K562 (cell line): ENCODE measurements around the gene PARD6B. TPM values are rescaled to one million over a fixed set of nuclear protein-coding genes. Genes with fewer than 3 reads are reported as not detected.

Experiments
- ATAC-seq: fragments of 200-7000 bp; cut with Tn5 transposase; 3 replicates; pipeline ENCODE4 v1.9.1; 2020; ENCODE audit warnings: moderate library complexity
- BruUV-seq: library from RNA; stranded (reverse); fragments of 400-500 nt; replicated peaks from 2 replicates; lab custom pipeline; 2021; lab: Mats Ljungman, UMichigan
- CTCF ChIA-PET: fragments of 300-600 bp; formaldehyde crosslinking; extraction: SDS; loops from one replicate; lab custom pipeline; 2021; ENCODE audit warnings: low intra/inter-chr PET ratio; lab: Yijun Ruan, JAX
- POLR2A ChIA-PET: fragments of 300-600, 350-650 bp; sonication (Branson Sonifier 250); formaldehyde crosslinking; extraction: SDS; loops from one replicate; lab custom pipeline; 2021; ENCODE audit warnings: antibody characterized with exemption, inconsistent platforms; lab: Yijun Ruan, JAX
- DNase-seq, 4 experiments: peaks; one replicate each; pipeline versions ENCODE4 v3.0.0 to v3.0.0-alpha.2; 2011 to 2018; ENCODE audit warnings: low spot score in 3 of 4, mixed read lengths in 3 of 4; ENCODE audit errors: extremely low read depth in 1 of 4
- FAIRE-seq: peaks from 2 replicates; lab custom pipeline; 2011; peaks lifted over from hg19 to GRCh38; lab: Jason Lieb, UNC
- H2AFZ ChIP-seq: 2 replicates; pipeline ENCODE4 v1.6.0; 2011; ENCODE audit warnings: low read depth, low read length, control low read depth, inconsistent platforms
- H3K27ac ChIP-seq: fragments of 200-600 bp; 3 replicates; pipeline ENCODE4 v1.8.0; 2011; ENCODE audit warnings: low read depth, mild to moderate bottlenecking, control low read depth, inconsistent platforms, low read length, moderate library complexity, mixed read lengths; ENCODE audit errors: extremely low read depth
- H3K27me3 ChIP-seq, 2 experiments: fragments of 300-600 bp in 1 of 2; 2 replicates in 1 of 2; 3 replicates in 1 of 2; pipeline versions ENCODE4 v1.6.0 to v1.8.0; 2011; ENCODE audit warnings: inconsistent platforms in 2 of 2, low read length in 2 of 2, mild to moderate bottlenecking in 1 of 2, mixed read lengths in 1 of 2, moderate library complexity in 1 of 2; ENCODE audit not compliant: control insufficient read depth in 2 of 2, insufficient read depth in 2 of 2
- H3K36me3 ChIP-seq: fragments of 300-600 bp; 3 replicates; pipeline ENCODE4 v1.8.0; 2011; ENCODE audit warnings: mild to moderate bottlenecking, low read length, inconsistent platforms; ENCODE audit not compliant: control insufficient read depth, insufficient read depth
- H3K4me1 ChIP-seq, 2 experiments: fragments of 200-600 bp in 1 of 2; replicated peaks in 1 of 2; 2 replicates in 1 of 2; 3 replicates in 1 of 2; pipeline versions ENCODE4 v1.5.1 to v1.8.0; 2011; ENCODE audit warnings: inconsistent platforms in 2 of 2, low read length in 2 of 2, mild to moderate bottlenecking in 1 of 2, mixed read lengths in 1 of 2, moderate library complexity in 1 of 2; ENCODE audit not compliant: control insufficient read depth in 2 of 2, insufficient read depth in 2 of 2
- H3K4me2 ChIP-seq: 2 replicates; pipeline ENCODE4 v1.6.1; 2011; ENCODE audit warnings: low read length, control low read depth, inconsistent platforms, mixed read lengths; ENCODE audit not compliant: insufficient read depth
- H3K4me3 ChIP-seq: fragments of 200-600 bp; sonication (generic), shearing (Covaris generic); 2 replicates; pipeline ENCODE4 v1.5.1; 2016; ENCODE audit warnings: control low read depth, inconsistent platforms
- H3K79me2 ChIP-seq: fragments of 200-600 bp; 3 replicates; pipeline ENCODE4 v1.8.0; 2011; ENCODE audit warnings: low read length, inconsistent platforms; ENCODE audit not compliant: control insufficient read depth, insufficient read depth
- H3K9ac ChIP-seq, 2 experiments: 2 replicates each; pipeline versions ENCODE4 v1.6.0 to v1.6.1; 2011; ENCODE audit warnings: low read depth in 2 of 2, low read length in 2 of 2, control low read depth in 1 of 2, inconsistent platforms in 1 of 2, mild to moderate bottlenecking in 1 of 2, mixed read lengths in 1 of 2; ENCODE audit not compliant: insufficient read depth in 1 of 2
- H3K9me1 ChIP-seq: one replicate; pipeline ENCODE4 v1.6.0; 2011; ENCODE audit warnings: inconsistent platforms, mild to moderate bottlenecking, low read length, moderate library complexity; ENCODE audit not compliant: control insufficient read depth, insufficient read depth
- H3K9me3 ChIP-seq: replicated peaks from 2 replicates; pipeline ENCODE4 v1.5.1; 2011; ENCODE audit warnings: low read depth, low read length, inconsistent platforms; ENCODE audit not compliant: control insufficient read depth, insufficient read depth
- H4K20me1 ChIP-seq: replicated peaks from 2 replicates; pipeline ENCODE4 v1.6.1; 2011; ENCODE audit warnings: low read length, inconsistent platforms, mixed read lengths; ENCODE audit not compliant: control insufficient read depth, insufficient read depth
- C11orf30 ChIP-seq: fragments of 450-650 bp; IDR thresholded peaks from 2 replicates; pipeline ENCODE4 v1.6.1; 2016; ENCODE audit warnings: low read depth, mild to moderate bottlenecking
- CREBBP ChIP-seq: IDR thresholded peaks from one replicate; pipeline ENCODE4 v1.6.1; 2012; ENCODE audit warnings: low read depth, mild to moderate bottlenecking, control low read depth, inconsistent platforms, low read length
- FOXJ2 ChIP-seq: fragments of 200-800 bp; sonication (Bioruptor generic); IDR thresholded peaks from 2 replicates; pipeline ENCODE4 v1.6.1; 2016; ENCODE audit warnings: missing genetic modification characterization, missing compliant biosample characterization
- MGA ChIP-seq: fragments of 450-650 bp; IDR thresholded peaks from 2 replicates; pipeline ENCODE4 v1.6.1; 2016; ENCODE audit warnings: mild to moderate bottlenecking, moderate library complexity
- MTA1 ChIP-seq: fragments of 450-650 bp; IDR thresholded peaks from 2 replicates; pipeline ENCODE4 v1.6.1; 2017; ENCODE audit warnings: borderline replicate concordance
- NCOA4 ChIP-seq: fragments of 450-650 bp; IDR thresholded peaks from 2 replicates; pipeline ENCODE4 v1.6.1; 2018; ENCODE audit warnings: mild to moderate bottlenecking; ENCODE audit not compliant: partially characterized antibody
- NFYB ChIP-seq: IDR thresholded peaks from 2 replicates; pipeline ENCODE4 v1.6.1; 2011; ENCODE audit warnings: mild to moderate bottlenecking, moderate library complexity; ENCODE audit not compliant: insufficient read length; ENCODE audit errors: extremely low read depth
- WGBS: fragments of 100-300 bp; shearing (Covaris generic); methylation state at CpG from one replicate; pipeline ENCODE4 v1.1.6; 2016; ENCODE audit warnings: low coverage, mixed read lengths; ENCODE audit not compliant: insufficient coverage; ENCODE audit errors: missing lambda C conversion rate; 5-methylcytosine and 5-hydroxymethylcytosine counted together
- in situ Hi-C: fragments of 300-500 bp; cut with MboI; formaldehyde crosslinking; loops from 4 replicates; pipeline ENCODE4 v1.15.0; 2018; ENCODE audit warnings: inconsistent platforms, mixed read lengths
- intact Hi-C: fragments of 100-400 bp; cut with micrococcal nuclease; formaldehyde crosslinking; loops from 2 replicates; pipeline ENCODE4 v1.14.2; 2022
- polyA plus RNA-seq, 8 experiments: library from polyadenylated mRNA; depleted of rRNA in 4 of 8; stranded (reverse) in 5 of 8; unstranded in 3 of 8; fragments of >200 nt; fragmentation: Nextera tagmentation in 2 of 8; fragmentation: Illumina TruSeq in 1 of 8; extraction: Ambion mirVana in 2 of 8; extraction: Trizol in 1 of 8; gene quantifications; 2 replicates each; pipeline versions ENCODE4 v1.2.1 to v1.2.3, GENCODE V29; 2011 to 2014; ENCODE audit warnings: inconsistent platforms in 1 of 8, missing spikeins in 1 of 8
- total RNA-seq, 7 experiments: library from RNA; depleted of rRNA in 6 of 7; stranded (reverse); fragments of >200 nt in 6 of 7; fragmentation: Illumina TruSeq in 2 of 7; extraction: Trizol in 2 of 7; gene quantifications; 2 replicates each; pipeline versions ENCODE4 v1.2.1 to v1.2.3, GENCODE V29; 2011 to 2021; ENCODE audit warnings: low replicate concordance in 1 of 7

The PARD6B gene
- total and polyA plus RNA-seq, 9 of the 15 experiments (the other 6 are each of a cell fraction or from before 2014, with no cell fraction given) = 1.7 to 12.3 (median 5.5) TPM

GRCh38 chr20:50704514-50704913, 26.9 kb upstream of the PARD6B start:
- DNase-seq (no peak), ATAC-seq (no peak), FAIRE-seq (no peak)
- Histone ChIP-seq H3K27ac (no peak overlapping the region), H3K4me3 (no peak overlapping the region), H2AFZ (no peak overlapping the region), H3K36me3 (no peaks in the 10 kb centered on the region), H3K9me3 (no peaks in the 10 kb centered on the region), H3K27me3 (no peaks in the 10 kb centered on the region), H3K4me2 (no peak overlapping the region), H3K9ac (no peak overlapping the region), H4K20me1 (no peaks in the 10 kb centered on the region; the same call in 1 of the 2 replicates), H3K9me1 (no peaks in the 10 kb centered on the region), H3K4me1 (peaks cover 0 to 7% of the 10 kb centered on the region in 2 experiments; a peak in 3 of 5 replicates), H3K79me2 (no peaks in the 10 kb centered on the region)
- ChIA-PET CTCF (no interaction called here), POLR2A (interaction anchor here (0.6 to 1.0 kb wide), 2 partner anchors 41 to 211 kb away, joined by 3 read pairs; no protein-coding TSS in a partner anchor)
- 30% methylated on average over 3 of the region's 4 CpGs for WGBS
- intact Hi-C loops (no loop called here), in situ Hi-C loops (no loop called here)
- BruUV-seq = no TSS peak
- TF ChIP-seq C11orf30 (no peak), MGA (no peak), CREBBP (no peak), FOXJ2 (no peak), NFYB (no peak), NCOA4 (no peak), MTA1 (no peak)
